Stimulated activated CD8-positive, alpha-beta memory T cell treated with anti-CD3 and anti-CD28 coated beads, Interleukin-4, amount 100 ng/mL, for 24 hours (primary cell): ENCODE data around the gene PRKCE.

Source experiments
- DNase-seq: peaks from one replicate; pipeline ENCODE4 v3.0.0-alpha.2; 2020; ENCODE audit warnings: low read depth

PRKCE gene

GRCh38 chr2:45809205-45809604 is 157.7 kb downstream of the PRKCE start:
- DNase-seq = no peak

GRCh38 chr2:45812011-45812500 is 160.6 kb downstream of the PRKCE start:
- no peak for DNase-seq

- DNase-seq = no peak
These were observed 161.8 kb downstream of the PRKCE start for GRCh38 chr2:45813003-45813941.

DNA sequence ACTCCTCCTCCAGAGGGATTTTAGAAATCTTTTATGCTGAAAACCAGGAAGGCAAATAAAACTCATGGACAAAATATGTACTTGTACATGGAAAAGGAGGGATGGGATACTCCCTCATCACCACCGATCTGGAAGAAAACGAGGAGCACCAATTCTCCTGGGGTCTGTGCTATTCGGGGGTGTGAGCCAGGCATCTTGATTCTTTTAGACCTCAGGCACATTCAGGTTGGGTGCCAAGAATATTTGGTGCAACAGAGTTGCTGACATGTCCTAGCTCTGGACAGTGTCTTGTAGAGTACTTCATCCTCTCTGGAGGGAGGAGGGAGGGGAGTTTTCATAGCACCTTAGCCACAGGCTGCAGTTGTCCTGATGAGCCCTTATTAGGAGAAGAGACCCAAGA is 163.0 kb downstream of the PRKCE start:
- no peak for DNase-seq

- DNase-seq = no peak
These were observed 163.6 kb downstream of the PRKCE start for GRCh38 chr2:45814951-45815621.

DNA sequence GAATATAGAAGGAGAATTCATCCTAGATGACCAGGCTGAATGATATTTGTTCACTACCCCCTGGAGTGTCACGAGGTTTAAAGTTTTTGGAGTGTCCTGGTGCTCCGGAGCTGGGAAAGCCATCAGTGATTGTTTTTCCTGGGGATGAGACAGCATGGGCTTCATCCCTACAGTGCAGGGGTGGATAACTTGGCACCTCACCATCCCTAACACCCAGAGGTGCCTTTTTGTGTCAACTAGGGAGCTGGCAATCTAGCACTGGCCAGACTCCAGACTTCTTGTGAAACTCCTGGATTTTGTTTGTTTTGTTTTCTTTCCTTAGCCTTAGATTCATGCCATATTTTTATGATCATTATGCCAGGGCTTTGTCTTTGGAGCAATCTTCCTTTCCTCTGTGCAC is 164.8 kb downstream of the PRKCE start:
- no peak for DNase-seq

DNA sequence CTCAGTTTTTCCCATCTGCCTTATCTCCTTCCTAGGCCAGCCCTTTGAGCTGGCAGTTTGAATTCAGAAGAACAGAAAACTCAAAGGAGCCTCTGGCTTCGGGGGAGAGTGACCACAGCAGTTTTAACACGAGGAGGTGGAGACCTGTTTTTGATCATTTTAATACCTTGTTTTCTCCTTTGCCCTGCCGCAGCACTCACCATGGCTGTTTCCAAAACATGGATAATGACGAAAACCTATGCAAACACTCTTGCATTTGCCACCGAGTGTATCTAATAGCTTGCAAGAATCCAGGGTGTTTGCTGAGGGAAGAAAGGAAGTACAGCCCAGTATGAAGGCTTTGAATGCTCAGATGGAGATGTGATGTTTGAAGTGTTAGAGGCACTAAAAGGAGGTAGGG is 167.1 kb downstream of the PRKCE start:
- no peak for DNase-seq

DNA sequence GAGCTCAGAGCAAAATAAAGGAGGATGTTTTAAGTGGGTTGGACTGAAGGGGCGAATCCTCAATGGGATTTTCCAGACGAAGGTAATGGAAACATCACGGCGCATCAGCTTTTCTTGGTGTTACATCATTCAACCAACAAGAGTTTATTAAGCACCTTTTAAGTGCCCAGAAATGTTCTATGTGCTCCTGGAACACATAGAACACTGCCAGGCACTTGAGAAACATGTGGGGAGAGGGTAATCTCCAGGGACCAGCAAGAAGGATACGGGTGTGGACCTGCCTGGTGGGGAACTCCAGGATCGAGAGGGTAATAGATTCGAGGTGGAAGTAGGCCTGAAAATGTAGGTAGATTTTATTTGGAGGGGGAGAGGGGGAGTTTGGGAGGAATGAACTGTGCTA is 168.6 kb downstream of the PRKCE start:
- no peak for DNase-seq

DNA sequence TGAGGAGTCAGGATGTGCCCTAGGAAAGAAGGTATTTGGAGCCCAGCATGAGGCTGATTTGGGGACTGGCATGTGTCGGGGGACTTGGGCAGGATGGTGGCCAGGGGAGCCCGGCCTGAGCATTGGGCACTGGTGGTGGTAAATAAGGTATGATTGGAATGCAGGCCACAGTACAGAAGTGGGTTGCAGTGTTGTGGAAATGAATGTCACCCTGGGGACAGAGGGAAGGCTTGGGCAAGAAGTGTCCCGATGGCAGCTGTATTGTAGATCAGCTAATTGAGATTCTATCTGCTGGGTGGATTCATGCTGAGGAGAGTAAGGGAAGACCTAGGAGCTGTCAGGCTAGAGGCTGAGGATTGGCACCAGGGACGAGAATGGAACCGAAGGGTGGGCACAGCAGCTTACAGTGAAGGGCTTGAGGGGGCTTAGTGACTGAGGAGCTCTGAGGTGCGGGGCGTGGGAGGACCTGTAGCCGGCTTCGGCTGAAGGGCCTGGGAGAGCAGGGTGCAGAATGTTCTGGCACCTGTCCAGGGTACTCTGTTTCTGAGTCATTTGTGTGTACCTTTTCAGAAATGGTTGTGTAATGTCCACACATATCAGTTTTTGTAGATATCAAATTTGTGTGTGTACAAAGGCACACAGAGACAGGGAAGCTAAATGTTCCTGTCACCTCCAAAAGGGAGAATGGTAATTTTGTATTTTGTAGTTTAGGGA is 170.2 kb downstream of the PRKCE start:
- DNase-seq = no peak

- no peak for DNase-seq
These were observed 170.8 kb downstream of the PRKCE start for GRCh38 chr2:45822272-45822630.

DNA sequence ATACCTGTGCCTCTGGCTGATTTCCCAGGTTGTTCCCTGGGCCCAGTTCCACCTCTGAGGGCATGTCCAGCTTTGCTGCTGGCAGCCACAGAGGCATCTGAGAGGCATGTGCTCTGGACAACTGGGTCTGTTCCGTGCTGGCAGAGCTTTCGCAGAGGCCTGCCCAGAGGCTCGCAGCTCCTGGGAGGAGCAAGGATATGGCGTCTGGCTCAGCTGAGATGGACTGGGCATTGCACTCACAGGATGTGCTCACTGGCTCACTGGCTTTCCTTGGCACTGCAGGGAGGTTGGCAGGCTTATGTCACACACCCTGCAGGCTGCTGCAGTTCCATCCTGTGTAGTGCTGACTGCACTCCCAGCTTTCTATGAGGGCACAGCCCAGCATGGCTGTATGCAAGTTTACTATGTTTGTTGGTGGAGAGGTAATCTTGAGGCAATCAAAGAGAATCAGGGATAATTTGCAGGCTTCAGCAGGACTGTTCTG is 172.3 kb downstream of the PRKCE start:
- no peak for DNase-seq

DNA sequence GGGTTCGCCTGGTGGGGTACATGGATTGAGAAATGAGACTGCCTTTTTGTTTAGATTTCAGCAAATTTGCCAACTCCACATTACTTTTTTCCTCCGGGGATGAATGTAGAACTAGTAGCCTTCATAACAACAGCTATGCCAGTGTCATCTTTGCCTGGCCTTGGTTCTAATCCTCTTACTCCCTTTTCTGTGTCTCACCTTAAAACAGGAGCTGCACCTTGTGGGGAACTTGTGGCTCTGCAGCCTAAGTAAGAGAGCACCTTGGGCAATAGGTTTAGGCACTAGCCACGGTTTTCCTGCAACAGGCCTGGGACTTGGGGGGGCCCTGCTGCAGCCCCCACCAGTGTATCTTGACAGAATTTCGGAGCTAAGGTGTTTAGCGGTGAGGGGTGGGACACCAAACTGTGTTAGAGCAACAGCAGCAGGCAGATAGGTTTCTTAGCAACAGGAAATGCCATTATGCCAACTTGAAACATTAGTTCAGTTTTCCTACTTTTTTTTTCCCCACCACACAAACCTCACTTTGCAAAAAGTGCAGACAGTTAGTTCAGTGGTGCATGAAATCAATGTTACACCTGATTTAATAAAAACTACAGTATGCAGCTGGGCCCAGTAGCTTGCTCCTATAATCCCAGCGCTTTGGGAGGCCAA is 173.7 kb downstream of the PRKCE start:
- DNase-seq = no peak

DNA sequence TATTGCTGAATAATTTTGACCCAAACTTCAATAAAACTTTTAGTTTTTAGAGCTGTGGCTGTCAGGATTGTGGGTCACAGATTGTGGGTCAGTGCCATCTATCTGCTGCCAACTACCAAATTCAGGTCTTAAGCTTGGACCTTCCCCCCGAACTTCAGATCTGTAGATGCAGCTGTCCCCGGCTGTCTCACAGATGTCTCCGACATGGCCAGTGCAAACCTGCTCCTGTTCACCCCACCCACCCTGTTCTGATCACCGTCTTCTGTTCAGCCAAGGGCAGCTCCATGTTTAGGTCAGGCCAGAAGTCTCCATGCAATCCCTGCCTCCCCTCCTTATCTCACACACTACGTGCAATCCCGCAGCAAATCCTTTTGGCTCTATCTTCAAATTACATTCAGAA is 175.0 kb downstream of the PRKCE start:
- DNase-seq = no peak

GRCh38 chr2:45826884-45827635 is 175.6 kb downstream of the PRKCE start:
- DNase-seq = no peak

DNA sequence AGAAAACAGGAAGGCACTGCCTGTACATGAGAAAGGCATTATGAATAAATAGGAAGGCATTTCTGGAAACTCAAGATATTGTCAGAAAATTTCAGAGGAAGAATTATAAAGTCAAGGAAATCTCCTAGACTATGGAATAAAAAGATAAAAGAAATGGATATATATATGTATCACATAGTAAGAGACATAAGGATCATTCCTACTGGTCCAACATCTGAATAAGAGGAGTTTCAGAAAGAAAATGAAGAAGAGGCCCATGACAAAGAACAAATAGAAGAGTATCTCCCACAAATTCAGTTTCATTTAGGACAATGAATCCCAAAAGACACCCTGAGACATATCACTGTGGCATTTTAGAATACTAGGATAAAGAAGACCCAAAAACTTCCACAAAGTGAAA is 178.8 kb downstream of the PRKCE start:
- DNase-seq = no peak

DNA sequence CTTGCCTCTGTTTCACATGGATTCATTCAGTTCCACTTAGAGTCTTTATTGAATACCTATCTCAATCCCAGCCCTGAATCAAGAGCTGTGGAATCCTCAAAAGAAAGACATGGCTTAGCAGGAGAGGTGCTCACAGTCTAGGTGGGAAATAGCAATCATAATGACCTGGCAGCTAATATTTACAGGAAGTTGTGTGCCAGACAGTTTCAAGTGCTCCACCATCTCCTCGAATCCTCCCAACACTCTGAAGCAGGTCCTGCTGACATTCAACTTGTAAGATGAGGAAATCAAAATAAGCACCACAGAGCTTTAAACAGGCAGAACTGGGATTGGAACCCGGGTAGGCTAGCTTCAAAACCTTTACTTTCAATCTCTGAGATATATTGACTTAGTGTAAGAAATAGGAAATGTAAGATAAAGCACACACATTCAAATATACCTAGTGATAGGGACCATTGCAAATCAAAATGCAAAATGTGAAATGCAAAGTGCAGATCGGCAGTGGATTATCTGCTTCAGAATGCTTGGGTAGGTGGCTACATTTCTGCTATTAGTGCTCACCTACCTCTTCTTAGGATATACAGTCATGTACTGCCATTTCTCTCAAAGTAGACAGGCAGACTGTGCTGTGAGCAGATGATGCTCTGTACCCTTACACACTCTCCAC is 182.0 kb downstream of the PRKCE start:
- DNase-seq = no peak

- no peak for DNase-seq
These were observed 182.5 kb downstream of the PRKCE start for GRCh38 chr2:45833968-45834344.

- no peak for DNase-seq
These were observed 182.9 kb downstream of the PRKCE start for GRCh38 chr2:45834372-45834771.

DNA sequence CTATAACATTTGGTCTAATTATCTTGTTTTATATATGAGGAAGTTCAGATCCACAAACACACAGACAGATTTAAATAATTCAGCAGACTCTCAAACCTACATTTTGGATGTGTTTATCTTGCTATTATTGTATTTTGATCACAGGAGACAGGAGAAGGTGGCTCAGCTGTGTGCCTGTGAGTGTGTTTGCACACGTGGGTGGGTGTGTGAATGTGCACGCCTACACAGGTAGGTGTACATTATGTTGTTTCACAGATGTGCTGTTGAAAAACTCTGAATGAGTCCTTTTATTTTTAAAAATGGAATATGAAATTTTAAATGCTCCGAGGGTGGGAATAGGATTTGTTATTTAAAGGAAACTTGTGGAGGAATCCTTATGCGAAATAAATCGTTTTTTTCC is 183.4 kb downstream of the PRKCE start:
- no peak for DNase-seq

DNA sequence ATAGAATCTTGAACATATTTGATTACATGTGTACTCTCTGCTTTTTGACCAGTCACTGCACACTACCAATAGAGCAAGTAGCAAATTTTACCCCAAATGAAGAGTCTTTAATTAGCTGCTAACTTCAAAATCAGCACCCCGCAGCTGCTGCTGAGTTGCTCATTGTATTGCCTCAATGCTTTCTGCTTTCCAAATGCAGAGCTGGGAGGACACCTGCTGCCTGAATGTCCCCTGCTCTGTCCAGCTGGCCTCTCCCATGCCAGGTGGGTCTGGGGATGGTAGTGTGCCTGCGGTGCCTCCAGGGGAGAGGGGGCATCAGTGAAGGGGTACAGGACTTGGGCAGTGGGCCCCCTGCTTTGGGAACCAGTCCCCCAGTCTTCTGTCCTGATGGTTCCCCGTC is 184.8 kb downstream of the PRKCE start:
- no peak for DNase-seq

DNA sequence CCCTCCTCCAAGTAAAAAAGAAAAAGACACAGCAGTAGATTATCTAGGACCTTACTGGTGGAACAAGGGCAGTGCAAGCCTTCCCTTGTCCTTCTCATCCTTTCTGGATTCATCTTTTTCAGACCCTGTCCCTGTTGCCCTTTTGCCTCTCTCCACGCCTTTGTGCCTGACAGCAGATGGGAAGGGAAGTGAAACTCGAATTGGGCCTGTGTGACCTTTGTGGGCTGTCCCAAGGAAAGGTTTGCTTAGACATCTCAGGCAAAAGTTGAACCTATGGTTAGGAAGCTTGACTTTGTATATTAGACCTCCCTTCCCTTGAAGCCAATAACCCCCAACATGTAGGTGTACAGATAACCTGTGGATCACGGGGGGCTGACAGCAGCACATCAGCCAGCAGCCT is 185.3 kb downstream of the PRKCE start:
- no peak for DNase-seq
